Tibial nerve (tissue), 4 donors: Measurements from ENCODE around the gene WDR70. TPM values are rescaled to one million over a fixed set of nuclear protein-coding genes. Genes with fewer than 3 reads are reported as not detected.
"Not testable (repeated sequence)": the region's sequence is repeated elsewhere in the genome, so short reads cannot be mapped to it uniquely, and the experiment has no call there.

ENCODE experiments used
- DNase-seq, 2 donors: peaks; one replicate each; pipeline ENCODE4 v3.0.0-alpha.2; 2019; ENCODE audit warnings: low spot score in 2 of 2
- H3K27ac ChIP-seq, 4 donors: fragments of 200-600 bp; sonication (generic) in 3 of 4; one replicate each; pipeline ENCODE4 v1.5.1; 2017 to 2019; ENCODE audit warnings: mild to moderate bottlenecking in 1 of 4
- H3K27me3 ChIP-seq, 2 donors: fragments of 200-600 bp; sonication (generic) in 1 of 2; one replicate each; pipeline versions ENCODE4 v1.5.1 to v1.6.0; 2017 to 2019
- H3K36me3 ChIP-seq, 3 donors: fragments of 200-600 bp; sonication (generic); one replicate each; pipeline ENCODE4 v1.5.1; 2018 to 2019
- H3K4me1 ChIP-seq, 4 donors: fragments of 200-600 bp; sonication (generic) in 3 of 4; one replicate each; pipeline ENCODE4 v1.5.1; 2017 to 2019
- H3K4me3 ChIP-seq, 4 donors: fragments of 200-600 bp; sonication (generic) in 3 of 4; one replicate each; pipeline ENCODE4 v1.5.1; 2017 to 2019; ENCODE audit warnings: mild to moderate bottlenecking in 1 of 4, moderate library complexity in 1 of 4
- H3K9me3 ChIP-seq, 4 donors: fragments of 200-600 bp; sonication (generic) in 3 of 4; one replicate each; pipeline ENCODE4 v1.5.1; 2017 to 2019
- EP300 ChIP-seq, 2 donors: sonication (generic); formaldehyde crosslinking; IDR thresholded peaks; one replicate each; pipeline ENCODE4 v1.6.1; 2017; ENCODE audit warnings: antibody characterized with exemption in 2 of 2, mild to moderate bottlenecking in 1 of 2
- POLR2A ChIP-seq, 2 donors: fragments of 450-650 bp; IDR thresholded peaks; one replicate each; pipeline ENCODE4 v1.6.1; 2017; ENCODE audit warnings: antibody characterized with exemption in 2 of 2, mild to moderate bottlenecking in 2 of 2, moderate library complexity in 2 of 2
- WGBS, 2 donors: methylation state at CpG; one replicate each; pipeline ENCODE4 v1.1.5; 2018; 5-methylcytosine and 5-hydroxymethylcytosine counted together
- total RNA-seq, 4 donors: library from RNA; depleted of rRNA; stranded (reverse); fragments of >200 nt; gene quantifications; one replicate each; pipeline ENCODE4 v1.1.0, GENCODE V29; 2016
- TF ChIP-seq, protein P1 (sequence below), 5 experiments: fragments of 200-600 bp in 3 of 5; fragments of 450-650 bp in 2 of 5; sonication (generic) in 3 of 5; IDR thresholded peaks; one replicate each; pipeline ENCODE4 v1.5.1; 2016 to 2019; ENCODE audit warnings: antibody characterized with exemption in 5 of 5, mild to moderate bottlenecking in 3 of 5, moderate library complexity in 2 of 5

The WDR70 gene
- total RNA-seq, 4 donors from 2014 or later, result 35.1 to 68.6 (median 47.4) TPM

- H3K4me3 ChIP-seq, result no peak overlapping the region
- peaks cover 0 to 23% (median 6%) of the 10 kb centered on the region in 4 donors for H3K9me3 ChIP-seq
- TF ChIP-seq EP300 (IDR thresholded peaks at IDR 0.05), result no peak
- TF ChIP-seq, protein P1, sequence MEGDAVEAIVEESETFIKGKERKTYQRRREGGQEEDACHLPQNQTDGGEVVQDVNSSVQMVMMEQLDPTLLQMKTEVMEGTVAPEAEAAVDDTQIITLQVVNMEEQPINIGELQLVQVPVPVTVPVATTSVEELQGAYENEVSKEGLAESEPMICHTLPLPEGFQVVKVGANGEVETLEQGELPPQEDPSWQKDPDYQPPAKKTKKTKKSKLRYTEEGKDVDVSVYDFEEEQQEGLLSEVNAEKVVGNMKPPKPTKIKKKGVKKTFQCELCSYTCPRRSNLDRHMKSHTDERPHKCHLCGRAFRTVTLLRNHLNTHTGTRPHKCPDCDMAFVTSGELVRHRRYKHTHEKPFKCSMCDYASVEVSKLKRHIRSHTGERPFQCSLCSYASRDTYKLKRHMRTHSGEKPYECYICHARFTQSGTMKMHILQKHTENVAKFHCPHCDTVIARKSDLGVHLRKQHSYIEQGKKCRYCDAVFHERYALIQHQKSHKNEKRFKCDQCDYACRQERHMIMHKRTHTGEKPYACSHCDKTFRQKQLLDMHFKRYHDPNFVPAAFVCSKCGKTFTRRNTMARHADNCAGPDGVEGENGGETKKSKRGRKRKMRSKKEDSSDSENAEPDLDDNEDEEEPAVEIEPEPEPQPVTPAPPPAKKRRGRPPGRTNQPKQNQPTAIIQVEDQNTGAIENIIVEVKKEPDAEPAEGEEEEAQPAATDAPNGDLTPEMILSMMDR (IDR thresholded peaks at IDR 0.05), result no peak
- no peak for TF ChIP-seq POLR2A (IDR thresholded peaks at IDR 0.05)
- H3K4me1 ChIP-seq, result no peaks in the 10 kb centered on the region
- DNase-seq, result no peak
- WGBS, 2 donors, result 60% methylated on average over 3 of the region's 3 CpGs
- H3K27me3 ChIP-seq, result no peaks in the 10 kb centered on the region
- H3K27ac ChIP-seq, result no peak overlapping the region
- peaks cover 0 to 37% (median 0%) of the 10 kb centered on the region in 3 donors for H3K36me3 ChIP-seq
Observed at GRCh38 chr5:37471666-37472197, 92.6 kb downstream of the WDR70 start.

GRCh38 chr5:37477426-37477825 lies 98.3 kb downstream of the WDR70 start:
- H3K36me3 ChIP-seq, result peaks cover 0 to 47% (median 0%) of the 10 kb centered on the region in 3 donors
- H3K27ac ChIP-seq, result no peak overlapping the region
- no peaks in the 10 kb centered on the region for H3K4me1 ChIP-seq
- no peaks in the 10 kb centered on the region for H3K27me3 ChIP-seq
- no peak for DNase-seq
- H3K4me3 ChIP-seq, result no peak overlapping the region
- TF ChIP-seq POLR2A (IDR thresholded peaks at IDR 0.05) (no peak), EP300 (IDR thresholded peaks at IDR 0.05) (no peak)
- TF ChIP-seq, protein P1 (IDR thresholded peaks at IDR 0.05), result no peak
- peaks cover 0 to 4% (median 0%) of the 10 kb centered on the region in 4 donors for H3K9me3 ChIP-seq

- Histone ChIP-seq H3K4me1 (no peaks in the 10 kb centered on the region), H3K27me3 (no peaks in the 10 kb centered on the region), H3K9me3 (no peaks in the 10 kb centered on the region), H3K4me3 (no peak overlapping the region), H3K36me3 (peaks cover 0 to 49% (median 0%) of the 10 kb centered on the region in 3 donors), H3K27ac (no peak overlapping the region)
- DNase-seq, result no peak
- WGBS, 2 donors, result 70 to 72% methylated on average over 4 of the region's 4 CpGs
- TF ChIP-seq POLR2A (IDR thresholded peaks at IDR 0.05) (no peak), EP300 (IDR thresholded peaks at IDR 0.05) (no peak)
- TF ChIP-seq, protein P1 (IDR thresholded peaks at IDR 0.05), result no peak
Observed at GRCh38 chr5:37478121-37478894, 99.2 kb downstream of the WDR70 start.

DNA sequence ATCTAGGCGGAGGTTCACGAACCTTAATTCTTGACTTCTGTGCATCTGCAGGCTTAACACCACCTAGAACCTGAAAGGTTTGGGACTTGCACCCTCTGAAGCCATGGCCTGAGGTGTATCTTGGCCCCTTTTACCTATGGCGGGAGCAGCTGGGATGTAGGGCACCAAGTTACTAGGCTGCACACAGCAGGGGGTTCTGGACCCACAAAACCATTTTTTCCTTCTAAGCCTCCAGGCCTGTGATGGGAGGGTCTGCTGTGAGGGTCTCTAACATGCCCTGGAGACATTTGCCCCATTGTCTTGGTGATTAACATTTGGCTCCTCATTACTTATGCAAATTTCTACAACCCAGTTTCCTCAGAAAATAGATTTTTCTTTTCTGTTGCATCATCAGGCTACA lies 102.3 kb downstream of the WDR70 start:
- not testable (repeated sequence) for H3K9me3 ChIP-seq, H3K4me1 ChIP-seq, H3K27me3 ChIP-seq, DNase-seq, H3K27ac ChIP-seq, H3K4me3 ChIP-seq
- H3K36me3 ChIP-seq, result peaks cover 0 to 46% (median 0%) of the 10 kb centered on the region in 3 donors
- 100% methylated on average over 3 of the region's 3 CpGs for WGBS, 2 donors

DNA sequence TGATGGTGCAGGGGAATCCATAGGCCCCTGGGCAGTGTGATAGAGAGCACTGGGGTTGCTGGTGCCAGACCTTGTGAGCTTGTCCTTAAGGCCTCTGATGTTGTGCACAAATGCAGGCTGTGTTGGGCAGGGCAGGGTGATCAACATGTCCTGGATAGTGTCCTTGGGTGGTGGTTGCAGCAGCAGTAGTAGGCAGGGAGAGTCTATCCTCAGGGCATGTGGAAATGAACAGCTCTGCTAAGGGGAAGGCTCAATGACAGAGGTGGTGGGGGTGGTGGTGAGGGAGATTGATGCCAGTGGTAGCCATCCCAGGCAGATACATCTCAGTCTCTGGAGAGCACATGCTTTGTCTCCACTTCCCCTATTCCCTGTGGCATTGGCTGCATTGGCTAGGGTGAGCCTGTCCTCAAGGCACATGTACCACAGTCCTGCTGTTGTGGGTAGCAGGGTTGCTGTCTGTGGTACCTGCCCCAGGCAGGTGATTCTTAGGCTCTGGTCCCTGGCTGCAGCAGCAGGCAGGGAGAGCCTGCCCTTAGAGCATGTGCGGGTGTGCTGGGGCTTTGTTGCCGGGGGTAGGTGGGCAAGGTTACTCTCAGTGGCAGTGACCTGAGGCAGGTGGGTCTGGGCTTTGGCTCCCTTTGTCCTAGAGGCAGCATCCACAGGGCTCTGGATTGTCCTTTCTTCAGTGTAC lies 111.1 kb downstream of the WDR70 start:
- Histone ChIP-seq H3K36me3 (peaks cover 0 to 32% (median 0%) of the 10 kb centered on the region in 3 donors), H3K4me3 (no peak overlapping the region), H3K27me3 (no peaks in the 10 kb centered on the region), H3K9me3 (no peaks in the 10 kb centered on the region), H3K4me1 (no peaks in the 10 kb centered on the region), H3K27ac (no peak overlapping the region)
- WGBS, 2 donors, result 100% methylated on average over 2 of the region's 2 CpGs
- DNase-seq, result no peak
- TF ChIP-seq EP300 (IDR thresholded peaks at IDR 0.05), result no peak
- TF ChIP-seq POLR2A (IDR thresholded peaks at IDR 0.05), result no peak
- TF ChIP-seq, protein P1 (IDR thresholded peaks at IDR 0.05), result no peak
